Effector memory CD8-positive, alpha-beta T cell (primary cell): ENCODE results near the gene RAB31.

Experiments used
- ATAC-seq: fragments of 150-1000 bp; cut with Tn5 transposase; replicated peaks from 2 replicates; pipeline ENCODE4 v1.10.0; 2021; ENCODE audit warnings: mild to moderate bottlenecking, moderate library complexity
- DNase-seq, 3 experiments: peaks; one replicate each; pipeline ENCODE4 v3.0.0; 2021
- H3K27ac Mint-ChIP-seq, 2 donors: one replicate each; pipeline ENCODE4 v1.8.0; 2022; ENCODE audit warnings: mild to moderate bottlenecking in 2 of 2, mixed read lengths in 2 of 2, moderate library complexity in 2 of 2
- H3K27me3 Mint-ChIP-seq, 2 donors: one replicate each; pipeline ENCODE4 v1.8.0; 2022; ENCODE audit warnings: mixed read lengths in 2 of 2
- H3K36me3 Mint-ChIP-seq: one replicate; pipeline ENCODE4 v1.8.0; 2022; ENCODE audit warnings: mild to moderate bottlenecking, moderate library complexity, mixed read lengths; ENCODE audit not compliant: insufficient read depth
- H3K4me1 Mint-ChIP-seq, 2 donors: one replicate each; pipeline ENCODE4 v1.8.0; 2022; ENCODE audit warnings: low read depth in 2 of 2, mixed read lengths in 2 of 2
- H3K4me3 Mint-ChIP-seq, 2 donors: one replicate each; pipeline ENCODE4 v1.8.0; 2022; ENCODE audit warnings: mild to moderate bottlenecking in 2 of 2, mixed read lengths in 2 of 2, moderate library complexity in 2 of 2
- H3K9me3 Mint-ChIP-seq, 2 donors: one replicate each; pipeline ENCODE4 v1.8.0; 2022; ENCODE audit warnings: mixed read lengths in 2 of 2

RAB31 gene

DNA sequence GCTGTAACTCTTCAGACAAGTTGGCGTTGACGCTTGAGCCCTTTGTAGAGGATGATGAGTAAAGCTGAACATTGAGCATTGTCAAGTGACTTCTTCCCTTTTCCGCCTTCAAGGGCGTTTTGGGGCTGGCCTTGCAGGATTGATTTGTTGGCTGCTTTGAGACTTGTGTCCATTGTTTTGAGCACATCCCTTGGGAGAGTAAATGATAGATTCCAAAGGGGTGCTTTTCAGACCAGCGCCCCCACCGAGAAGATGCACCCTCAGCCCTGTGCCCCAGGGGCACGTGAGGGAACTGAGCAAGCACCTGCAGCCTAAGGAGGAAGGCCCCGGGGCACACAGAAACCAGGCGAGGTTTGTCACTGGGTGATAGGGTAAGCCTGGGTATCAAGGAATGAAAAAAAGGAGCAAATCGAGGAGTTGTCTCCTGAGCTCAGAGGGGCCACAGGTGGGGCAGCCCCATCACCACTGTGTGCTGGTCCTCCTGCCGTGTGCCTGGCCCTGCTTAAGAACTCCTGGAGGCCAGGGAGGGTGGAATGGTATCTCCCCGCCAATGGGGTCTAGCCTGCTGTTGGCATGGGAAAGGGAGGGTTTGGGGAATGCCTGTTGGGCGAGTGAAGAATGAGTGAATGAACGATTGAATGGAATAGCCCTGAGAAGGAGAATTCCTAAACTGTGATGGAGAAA is 64.0 kb downstream of the RAB31 start:
- H3K4me3 Mint-ChIP-seq: no peak overlapping the region
- H3K9me3 Mint-ChIP-seq: no peaks in the 10 kb centered on the region
- DNase-seq: no peak
- no peaks in the 10 kb centered on the region for H3K36me3 Mint-ChIP-seq
- H3K4me1 Mint-ChIP-seq: no peaks in the 10 kb centered on the region
- no peak for ATAC-seq
- H3K27ac Mint-ChIP-seq: no peak overlapping the region
- peaks cover 42 to 77% of the 10 kb centered on the region in 2 donors for H3K27me3 Mint-ChIP-seq

DNA sequence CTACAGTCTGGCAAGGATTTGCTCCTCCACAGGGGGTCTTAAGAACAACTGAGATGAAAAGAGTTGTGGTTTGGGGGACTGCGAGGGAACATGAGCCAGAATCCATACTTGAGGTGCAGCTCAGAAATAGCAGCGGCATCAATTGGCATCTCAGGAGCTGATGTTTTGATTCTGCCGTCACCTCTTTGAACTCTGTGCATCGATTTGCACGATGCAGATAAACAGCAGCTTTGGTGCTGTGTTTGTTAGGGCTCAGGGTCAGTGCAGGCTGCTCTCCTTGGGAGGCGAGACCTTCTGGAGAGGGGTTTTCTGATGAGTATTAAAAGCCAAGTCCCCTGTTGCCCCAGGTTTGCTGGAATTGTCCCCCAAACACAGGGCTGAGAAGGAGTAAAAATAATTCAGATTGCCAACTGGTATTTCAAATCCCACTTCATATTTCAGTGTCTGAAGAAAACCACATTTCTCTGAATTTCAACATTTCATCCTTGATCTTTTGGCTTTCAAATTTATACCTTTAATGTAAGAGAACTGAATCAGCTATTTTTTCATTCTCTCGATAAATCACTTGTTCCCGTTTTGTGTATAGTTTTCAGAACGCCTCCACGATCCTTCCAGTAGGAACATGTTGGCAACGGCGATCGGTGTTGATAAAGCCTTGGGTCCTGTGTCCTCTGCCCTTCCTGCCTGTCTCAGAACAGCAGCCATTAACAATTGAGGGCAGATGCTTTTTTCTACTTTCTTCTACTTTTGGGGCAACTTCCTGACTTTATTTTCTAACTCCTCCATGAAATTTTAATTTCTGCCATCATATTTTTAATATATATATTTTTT is 65.0 kb downstream of the RAB31 start:
- Mint-ChIP-seq H3K4me3 (no peak overlapping the region), H3K27me3 (peaks cover 42 to 77% of the 10 kb centered on the region in 2 donors)
- no peak for DNase-seq

DNA sequence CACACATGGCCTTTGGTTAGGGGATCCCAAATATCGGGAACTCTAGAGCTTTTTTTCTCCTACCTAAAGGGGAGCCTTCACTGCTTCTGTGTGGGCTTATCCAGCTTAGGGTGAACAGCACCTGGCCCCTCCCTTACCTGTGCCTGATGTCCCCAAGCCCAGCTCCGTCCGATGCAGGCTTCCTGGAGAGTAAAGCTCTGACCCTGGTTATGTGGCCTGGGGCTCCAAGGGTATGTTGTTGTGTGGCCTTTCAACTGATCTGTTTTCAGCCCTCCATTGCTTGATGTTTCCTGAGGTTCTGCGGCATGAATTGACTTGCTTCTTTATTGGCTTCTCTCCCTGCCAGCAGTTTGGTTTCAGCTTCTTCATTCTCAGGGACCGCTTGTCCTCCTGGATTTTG is 66.0 kb downstream of the RAB31 start:
- no peaks in the 10 kb centered on the region for H3K4me1 Mint-ChIP-seq
- DNase-seq (no peak), ATAC-seq (no peak)
- H3K4me3 Mint-ChIP-seq: no peak overlapping the region
- H3K36me3 Mint-ChIP-seq: no peaks in the 10 kb centered on the region
- H3K27me3 Mint-ChIP-seq: peaks cover 38 to 73% of the 10 kb centered on the region in 2 donors
- H3K9me3 Mint-ChIP-seq: no peaks in the 10 kb centered on the region
- H3K27ac Mint-ChIP-seq: no peak overlapping the region

More for the DNA sequence above, 65.0 kb downstream of the RAB31 start:
- no peaks in the 10 kb centered on the region for H3K9me3 Mint-ChIP-seq
- H3K4me1 Mint-ChIP-seq: no peaks in the 10 kb centered on the region
- H3K36me3 Mint-ChIP-seq: no peaks in the 10 kb centered on the region
- H3K27ac Mint-ChIP-seq: no peak overlapping the region
- ATAC-seq: no peak

DNA sequence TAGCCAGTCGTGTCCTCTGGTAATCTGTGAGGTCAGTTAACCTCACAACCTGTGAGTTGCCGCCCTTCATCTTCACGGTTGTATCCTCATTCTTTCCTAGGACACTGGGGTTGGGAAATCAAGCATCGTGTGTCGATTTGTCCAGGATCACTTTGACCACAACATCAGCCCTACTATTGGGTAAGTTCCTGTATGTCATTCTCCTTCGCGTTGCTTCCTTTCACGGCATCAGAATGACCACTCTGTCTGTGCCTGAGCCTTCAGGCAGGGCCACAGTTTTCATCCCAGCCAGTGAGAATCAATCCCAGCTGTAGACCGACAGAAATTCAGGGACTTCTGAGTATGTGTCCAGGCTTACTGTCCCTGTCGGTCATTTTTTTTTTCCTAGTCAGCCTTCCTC is 67.1 kb downstream of the RAB31 start:
- no peak overlapping the region for H3K4me3 Mint-ChIP-seq
- no peaks in the 10 kb centered on the region for H3K36me3 Mint-ChIP-seq
- ATAC-seq: no peak
- no peak for DNase-seq
- H3K9me3 Mint-ChIP-seq: no peaks in the 10 kb centered on the region
- H3K4me1 Mint-ChIP-seq: no peaks in the 10 kb centered on the region
- H3K27ac Mint-ChIP-seq: no peak overlapping the region
- peaks cover 28 to 63% of the 10 kb centered on the region in 2 donors for H3K27me3 Mint-ChIP-seq

DNA sequence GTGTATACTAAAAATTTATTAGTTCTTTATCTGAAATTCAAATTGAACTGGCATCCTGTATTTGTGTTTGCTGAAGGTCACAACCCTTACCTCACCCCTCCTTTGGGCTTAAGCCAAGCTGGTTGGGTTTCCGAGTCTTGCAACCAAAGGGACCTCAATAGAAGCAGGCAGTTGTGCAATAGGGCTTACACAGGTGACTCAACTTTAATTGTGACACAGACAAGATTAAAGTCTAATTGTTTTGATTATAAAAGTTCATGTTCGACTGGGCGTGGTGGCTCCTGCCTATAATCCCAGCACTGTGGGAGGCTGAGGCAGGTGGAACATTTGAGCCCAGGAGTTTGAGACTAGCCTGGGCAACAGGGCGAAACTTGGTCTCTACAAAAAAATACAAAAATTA is 71.5 kb downstream of the RAB31 start:
- no peak for ATAC-seq
- DNase-seq: no peak

DNA sequence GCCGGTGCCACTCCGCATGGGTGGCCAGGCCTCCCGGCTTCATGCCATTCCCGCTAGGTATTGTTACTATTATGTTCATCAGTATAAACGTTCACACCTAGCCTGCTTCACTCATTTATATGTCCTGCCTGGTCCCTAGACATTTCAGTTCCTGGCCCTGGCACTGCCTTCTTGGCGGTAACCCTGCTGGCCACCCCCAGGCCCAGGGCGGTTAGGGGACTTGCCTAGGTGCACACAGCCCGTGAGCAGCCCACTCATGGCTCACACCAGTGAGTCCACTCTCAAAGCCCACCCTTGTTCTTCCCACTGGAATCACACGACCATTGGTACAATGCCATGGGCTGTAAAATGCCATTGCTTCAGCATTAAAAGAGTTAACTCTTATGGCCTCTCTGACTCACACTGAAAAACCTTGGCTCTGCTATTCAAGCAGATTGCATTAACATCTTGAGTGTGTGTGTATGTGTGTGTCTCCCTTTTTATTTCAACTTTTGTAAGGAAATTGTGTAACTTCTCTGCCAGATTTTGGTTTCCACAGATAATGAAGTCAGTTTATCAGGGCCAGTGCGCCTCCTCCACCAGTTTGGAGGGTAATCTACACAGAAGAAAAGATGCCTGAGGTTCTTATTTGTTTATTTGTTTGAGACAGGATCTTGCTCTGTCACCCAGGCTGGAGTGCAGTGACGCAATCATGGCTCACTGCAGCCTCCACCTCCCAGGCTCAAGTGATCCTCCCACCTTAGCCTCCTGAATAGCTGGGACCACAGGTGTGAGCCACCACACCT is 74.2 kb downstream of the RAB31 start:
- Mint-ChIP-seq H3K9me3 (no peaks in the 10 kb centered on the region), H3K4me3 (no peak overlapping the region), H3K4me1 (no peaks in the 10 kb centered on the region), H3K27ac (no peak overlapping the region), H3K27me3 (peaks cover 17% of the 10 kb centered on the region in 2 donors), H3K36me3 (no peaks in the 10 kb centered on the region)
- ATAC-seq (no peak), DNase-seq (no peak)

More for the DNA sequence above, 71.5 kb downstream of the RAB31 start:
- Mint-ChIP-seq H3K4me1 (no peaks in the 10 kb centered on the region), H3K4me3 (no peak overlapping the region), H3K36me3 (no peaks in the 10 kb centered on the region), H3K27ac (no peak overlapping the region), H3K27me3 (peaks cover 13 to 25% of the 10 kb centered on the region in 2 donors), H3K9me3 (no peaks in the 10 kb centered on the region)

DNA sequence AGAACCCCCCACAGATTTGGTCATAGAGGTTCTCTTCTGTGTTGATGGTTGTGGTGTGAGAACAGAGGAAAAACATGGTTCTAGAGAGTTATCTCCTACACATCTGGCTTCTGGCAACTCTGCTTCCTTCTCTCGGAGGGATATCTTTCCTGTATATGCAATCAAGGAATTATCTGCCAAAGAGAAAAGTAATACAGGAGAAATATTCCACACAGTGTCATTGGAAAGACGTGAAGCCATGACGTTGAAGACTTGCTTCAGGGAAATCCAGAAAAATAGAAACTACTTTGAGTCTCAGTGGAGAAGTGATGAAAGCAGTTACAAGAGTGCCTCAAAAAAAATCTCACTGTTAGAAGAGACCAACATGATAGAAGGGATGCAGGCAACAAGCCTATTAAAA is 78.5 kb downstream of the RAB31 start:
- no peak for DNase-seq
- H3K9me3 Mint-ChIP-seq: no peaks in the 10 kb centered on the region

DNA sequence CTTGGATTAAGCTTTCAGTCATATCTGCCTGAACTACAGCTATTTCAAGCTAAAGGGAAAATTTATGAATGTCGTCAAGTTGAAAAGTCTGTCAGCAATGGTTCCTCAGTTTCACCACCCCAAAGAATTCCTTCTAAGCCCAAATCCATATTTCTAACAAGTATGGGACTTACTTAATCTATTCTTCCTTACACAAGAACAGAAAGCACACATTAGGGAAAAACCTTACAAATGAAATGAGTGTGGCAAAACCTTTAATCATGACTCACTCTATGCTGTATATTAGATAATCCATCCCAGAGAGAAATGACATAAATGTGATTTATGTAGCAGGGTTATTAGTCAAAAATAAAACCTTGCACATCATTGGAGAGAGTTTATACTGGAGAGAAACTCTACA is 78.9 kb downstream of the RAB31 start:
- H3K9me3 Mint-ChIP-seq: no peaks in the 10 kb centered on the region
- H3K27ac Mint-ChIP-seq: no peak overlapping the region
- H3K4me1 Mint-ChIP-seq: no peaks in the 10 kb centered on the region
- no peak overlapping the region for H3K4me3 Mint-ChIP-seq
- no peaks in the 10 kb centered on the region for H3K36me3 Mint-ChIP-seq
- ATAC-seq (no peak), DNase-seq (no peak)
- H3K27me3 Mint-ChIP-seq: peaks cover 18 to 30% of the 10 kb centered on the region in 2 donors

More for the DNA sequence above, 78.5 kb downstream of the RAB31 start:
- Mint-ChIP-seq H3K27ac (no peak overlapping the region), H3K36me3 (no peaks in the 10 kb centered on the region), H3K4me1 (no peaks in the 10 kb centered on the region), H3K27me3 (peaks cover 18 to 30% of the 10 kb centered on the region in 2 donors), H3K4me3 (no peak overlapping the region)
- ATAC-seq: no peak

DNA sequence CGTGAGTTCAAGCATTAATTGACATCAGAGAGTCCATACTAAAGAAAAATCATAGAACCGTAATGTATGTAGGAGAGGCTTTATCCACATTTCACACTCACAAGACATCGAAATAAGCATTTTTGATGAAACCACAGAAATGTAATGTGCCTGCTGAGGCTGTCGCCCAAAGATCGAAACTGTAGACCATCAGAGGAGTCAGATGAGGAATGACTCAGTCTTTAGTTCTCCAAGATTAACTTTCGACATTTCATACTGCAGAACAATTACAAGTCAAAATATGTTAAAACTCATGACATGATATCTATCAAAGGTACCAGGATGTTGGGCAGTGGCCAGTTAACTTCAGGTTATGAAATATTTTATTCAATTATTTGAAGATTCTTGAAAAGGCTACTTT is 79.6 kb downstream of the RAB31 start:
- no peaks in the 10 kb centered on the region for H3K9me3 Mint-ChIP-seq
- DNase-seq (no peak), ATAC-seq (no peak)
- H3K4me3 Mint-ChIP-seq: no peak overlapping the region
- H3K36me3 Mint-ChIP-seq: no peaks in the 10 kb centered on the region
- no peak overlapping the region for H3K27ac Mint-ChIP-seq
- H3K4me1 Mint-ChIP-seq: no peaks in the 10 kb centered on the region
- H3K27me3 Mint-ChIP-seq: peaks cover 24 to 30% of the 10 kb centered on the region in 2 donors

DNA sequence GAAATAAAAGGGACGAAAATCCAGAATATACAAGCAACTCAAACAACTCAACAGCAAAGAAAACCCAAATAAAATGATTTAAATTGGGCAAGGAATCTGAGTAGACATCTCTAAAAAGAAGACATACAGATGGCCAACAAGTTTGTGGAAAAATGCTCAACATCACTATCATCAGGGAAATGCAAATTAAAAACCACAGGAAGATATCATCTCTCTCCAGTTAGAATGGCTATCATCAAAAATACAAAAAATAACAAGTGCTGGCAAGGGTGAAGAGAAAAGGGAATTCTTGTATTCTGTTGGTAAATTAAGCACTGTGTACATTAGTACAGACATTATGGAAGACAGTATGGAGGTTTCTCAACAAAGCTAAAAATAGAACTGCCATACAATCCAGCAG is 80.0 kb downstream of the RAB31 start:
- H3K27me3 Mint-ChIP-seq: peaks cover 27 to 30% of the 10 kb centered on the region in 2 donors
- ATAC-seq: no peak
- H3K4me3 Mint-ChIP-seq: no peak overlapping the region
- H3K27ac Mint-ChIP-seq: no peak overlapping the region
- H3K4me1 Mint-ChIP-seq: no peaks in the 10 kb centered on the region
- no peak for DNase-seq
- H3K36me3 Mint-ChIP-seq: no peaks in the 10 kb centered on the region
- no peaks in the 10 kb centered on the region for H3K9me3 Mint-ChIP-seq

DNA sequence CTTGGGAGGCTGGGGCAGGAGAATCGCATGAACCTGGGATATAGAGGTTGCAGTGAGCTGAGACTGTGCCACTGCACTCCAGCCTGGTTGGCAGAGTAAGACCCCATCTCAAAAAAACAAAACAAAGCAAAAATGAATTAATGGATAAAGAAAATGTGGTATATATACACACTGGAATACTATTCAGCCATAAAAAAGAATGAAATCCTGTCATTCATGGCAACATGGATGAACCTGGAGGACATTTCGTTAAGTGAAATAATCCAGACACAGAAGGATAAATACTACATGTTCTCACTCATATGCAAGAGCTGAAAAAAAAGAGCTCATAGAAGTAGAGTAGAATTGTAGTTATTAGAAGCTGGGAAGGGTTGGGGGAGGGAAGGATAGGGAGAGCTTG is 80.8 kb downstream of the RAB31 start:
- H3K4me1 Mint-ChIP-seq: no peaks in the 10 kb centered on the region
- DNase-seq: no peak
- H3K27me3 Mint-ChIP-seq: peaks cover 27 to 30% of the 10 kb centered on the region in 2 donors
- ATAC-seq: no peak
- H3K4me3 Mint-ChIP-seq: no peak overlapping the region
- no peaks in the 10 kb centered on the region for H3K9me3 Mint-ChIP-seq
- H3K27ac Mint-ChIP-seq: no peak overlapping the region
- H3K36me3 Mint-ChIP-seq: no peaks in the 10 kb centered on the region

DNA sequence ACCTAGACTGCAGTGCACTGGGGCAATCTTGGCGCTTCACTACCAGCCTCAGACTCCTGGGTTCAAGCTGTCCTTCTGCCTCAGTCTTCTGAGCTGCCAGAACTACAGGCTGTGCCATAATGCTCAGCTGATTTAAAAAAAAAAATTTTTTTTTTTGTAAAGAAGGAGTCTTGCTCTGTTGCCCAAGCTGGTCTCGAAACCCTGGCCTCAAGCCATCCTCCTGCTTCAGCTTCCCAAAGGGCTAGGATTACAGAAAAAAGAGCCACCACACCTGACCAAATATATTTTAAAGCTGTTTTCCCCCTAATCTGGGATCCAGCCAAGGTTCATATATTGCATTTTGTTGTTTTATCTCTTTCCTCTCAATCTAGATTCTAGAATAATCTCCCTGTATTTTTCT is 82.2 kb downstream of the RAB31 start:
- Mint-ChIP-seq H3K9me3 (no peaks in the 10 kb centered on the region), H3K27ac (no peak overlapping the region), H3K4me1 (no peaks in the 10 kb centered on the region), H3K4me3 (no peak overlapping the region), H3K27me3 (peaks cover 32 to 36% of the 10 kb centered on the region in 2 donors), H3K36me3 (no peaks in the 10 kb centered on the region)
- ATAC-seq (no peak), DNase-seq (no peak)

DNA sequence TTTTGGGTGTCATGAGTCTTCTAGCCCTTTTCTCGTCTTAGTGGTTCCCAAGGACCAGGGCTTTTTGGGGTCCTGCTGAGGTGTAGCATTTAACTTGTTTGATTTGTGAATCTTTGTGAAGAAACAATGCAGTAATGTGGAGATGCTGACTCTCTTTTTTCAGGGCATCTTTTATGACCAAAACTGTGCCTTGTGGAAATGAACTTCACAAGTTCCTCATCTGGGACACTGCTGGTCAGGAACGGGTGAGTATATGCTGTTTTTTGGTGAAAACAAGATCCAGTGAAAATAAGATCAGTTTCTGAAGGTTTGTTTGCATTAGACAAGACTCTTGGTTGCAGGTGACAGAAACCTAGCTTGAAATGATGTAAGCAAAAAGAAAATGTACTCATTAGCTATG is 83.9 kb downstream of the RAB31 start:
- H3K9me3 Mint-ChIP-seq: no peaks in the 10 kb centered on the region
- H3K27me3 Mint-ChIP-seq: peaks cover 26 to 35% of the 10 kb centered on the region in 2 donors
- no peaks in the 10 kb centered on the region for H3K36me3 Mint-ChIP-seq
- ATAC-seq: no peak
- no peak overlapping the region for H3K4me3 Mint-ChIP-seq
- H3K4me1 Mint-ChIP-seq: no peaks in the 10 kb centered on the region
- H3K27ac Mint-ChIP-seq: no peak overlapping the region
- DNase-seq: no peak
